GM21447 (cell line): ENCODE measurements around the gene PCED1B.
"Not testable (repeated sequence)": the region's sequence is repeated elsewhere in the genome, so short reads cannot be mapped to it uniquely, and the experiment has no call there.

ENCODE experiments used
- ATAC-seq: cut with Tn5 transposase; IDR thresholded peaks from one replicate; pipeline ENCODE4 v1.9.1; 2021; ENCODE audit not compliant: unreplicated experiment

PCED1B gene

DNA sequence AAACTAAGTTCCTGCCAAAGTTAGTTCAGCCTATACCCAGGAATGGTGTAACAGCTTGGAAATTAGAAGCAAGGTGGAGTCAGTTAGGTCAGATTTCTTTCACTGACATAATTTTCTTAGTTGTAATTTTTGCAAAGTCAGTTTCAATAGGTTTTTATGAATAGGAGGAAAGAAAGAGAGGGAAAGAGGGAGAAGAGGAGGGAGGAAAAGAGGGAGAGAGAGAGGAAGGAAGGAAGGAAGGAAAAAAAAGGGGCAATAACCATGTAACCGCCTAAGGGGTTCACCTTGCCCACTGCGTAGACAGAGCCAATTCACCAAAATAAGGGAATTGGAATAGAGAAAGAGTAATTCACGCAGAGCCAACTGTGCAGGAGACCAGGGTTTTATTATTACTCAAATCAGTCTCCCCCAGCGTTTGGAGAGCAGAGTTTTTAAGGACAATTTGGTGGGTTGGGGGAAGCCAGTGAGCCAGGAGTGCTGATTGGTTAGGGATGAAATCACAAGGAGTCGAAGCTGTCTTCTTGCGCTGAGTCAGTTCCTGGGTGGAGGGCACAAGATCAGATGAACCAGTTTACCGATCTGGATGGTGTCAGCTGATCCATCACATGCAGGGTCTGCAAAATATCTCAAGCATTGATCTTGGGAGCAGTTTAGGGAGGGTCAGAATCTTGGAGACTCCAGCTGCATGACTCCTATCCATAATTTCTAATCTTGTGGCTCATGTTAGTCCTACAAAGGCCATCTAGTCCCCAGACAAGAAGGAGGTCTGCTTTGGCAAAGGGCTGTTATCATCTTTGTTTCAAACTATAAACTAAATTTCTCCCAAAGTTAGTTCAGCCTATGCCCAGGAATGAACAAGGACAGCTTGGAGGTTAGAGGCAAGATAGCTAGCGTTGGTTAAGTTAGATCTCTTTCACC lies 126.4 kb downstream of the PCED1B start:
- ATAC-seq: no peak

DNA sequence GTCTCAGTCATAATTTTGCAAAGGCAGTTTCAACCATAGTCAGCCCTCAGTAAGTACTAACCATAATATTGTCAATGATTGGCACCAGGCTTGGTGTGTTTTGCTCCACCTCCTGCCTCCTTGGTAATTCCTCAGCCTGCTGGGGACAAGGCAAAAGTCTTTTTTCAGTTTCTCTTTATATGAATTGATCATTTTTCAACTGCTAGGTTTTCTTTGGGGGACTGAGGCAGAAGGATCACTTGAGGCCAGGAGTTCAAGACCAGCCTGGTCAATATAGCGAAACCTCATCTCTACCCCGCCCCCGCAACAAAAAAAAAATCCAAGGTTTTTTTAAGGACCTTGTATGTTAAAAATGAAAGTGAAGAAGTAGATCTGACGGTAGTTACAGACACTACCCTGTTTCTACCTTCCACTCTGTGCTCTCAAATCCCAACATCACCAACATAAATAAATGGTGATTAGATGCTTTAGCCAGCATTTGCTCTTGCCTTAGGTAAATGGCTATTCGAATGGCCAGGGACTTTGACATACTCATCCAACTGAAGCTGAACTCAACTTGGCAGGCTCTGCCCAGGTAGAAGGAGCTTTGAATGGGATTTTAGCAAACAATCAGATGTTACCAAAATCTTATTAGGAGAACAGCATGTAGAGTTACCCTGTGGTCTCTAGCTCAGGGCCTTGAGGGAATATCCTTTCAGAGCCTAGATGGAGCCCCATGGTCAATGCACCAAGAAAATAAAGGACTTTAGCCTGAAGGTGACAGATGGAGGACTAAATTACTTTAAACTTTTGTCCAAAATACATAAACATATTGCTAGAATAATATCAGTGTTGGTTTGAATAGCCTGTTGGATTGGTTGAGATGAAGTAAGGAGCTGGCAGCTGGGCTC lies 127.3 kb downstream of the PCED1B start:
- ATAC-seq: no peak

DNA sequence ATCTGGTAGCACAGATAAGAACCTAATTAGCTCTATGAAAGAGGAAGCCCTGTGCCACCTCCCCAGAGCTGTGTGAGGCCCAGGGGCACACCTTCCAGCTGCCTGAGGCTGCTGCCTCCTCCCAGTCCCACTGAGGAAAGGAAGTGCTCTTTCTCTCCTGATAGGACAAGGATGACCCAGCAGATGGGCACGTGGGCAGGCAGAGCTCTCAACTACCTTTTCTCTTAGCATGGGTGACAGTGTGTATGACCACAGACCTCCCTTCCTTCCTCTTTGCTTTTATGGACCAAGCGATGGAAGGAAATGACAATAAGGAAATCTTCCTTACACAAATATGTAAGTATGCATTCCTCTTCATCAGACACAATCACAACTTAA lies 127.9 kb downstream of the PCED1B start:
- peak; percentile 65 for ATAC-seq

DNA sequence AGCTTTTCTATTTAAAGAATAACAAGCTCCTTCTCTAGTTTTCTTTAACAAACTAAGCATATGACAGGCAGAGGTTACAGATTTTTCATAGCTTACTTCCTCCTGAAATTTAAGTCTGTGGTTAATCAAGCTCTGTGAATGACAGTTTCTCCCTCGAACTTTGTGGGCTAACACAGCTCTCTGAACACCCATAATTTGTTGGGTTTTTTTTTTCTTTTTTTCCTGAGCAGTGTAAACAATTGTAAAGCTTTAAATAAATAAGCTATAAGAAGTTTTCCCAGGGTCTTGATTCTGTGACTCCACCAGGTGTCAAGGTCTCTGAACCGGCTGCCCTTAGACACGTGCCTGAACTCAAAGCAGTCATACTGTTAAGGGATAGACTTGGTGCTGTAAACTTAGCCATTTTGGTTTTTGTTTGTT lies 128.4 kb downstream of the PCED1B start:
- peak; percentile 72 for ATAC-seq

DNA sequence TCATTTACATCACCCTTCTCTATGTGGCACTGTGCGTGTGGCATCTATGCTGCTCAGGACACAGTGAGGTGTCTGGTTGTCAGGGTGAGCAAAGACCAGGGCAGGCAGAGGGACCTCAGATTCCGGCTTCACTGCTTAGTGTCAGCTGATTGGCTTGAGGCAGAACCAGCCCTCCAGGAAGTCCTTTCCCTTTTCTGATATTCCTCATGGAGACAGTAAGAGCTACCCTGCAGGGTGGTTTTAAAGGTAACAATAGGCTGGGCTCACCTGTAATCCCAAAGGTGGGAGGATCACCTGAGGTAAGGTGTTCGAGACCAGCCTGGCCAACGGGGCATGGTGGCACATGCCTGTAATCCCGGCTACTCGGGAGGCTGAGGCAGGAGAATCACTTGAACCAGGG lies 129.6 kb downstream of the PCED1B start:
- no peak for ATAC-seq

DNA sequence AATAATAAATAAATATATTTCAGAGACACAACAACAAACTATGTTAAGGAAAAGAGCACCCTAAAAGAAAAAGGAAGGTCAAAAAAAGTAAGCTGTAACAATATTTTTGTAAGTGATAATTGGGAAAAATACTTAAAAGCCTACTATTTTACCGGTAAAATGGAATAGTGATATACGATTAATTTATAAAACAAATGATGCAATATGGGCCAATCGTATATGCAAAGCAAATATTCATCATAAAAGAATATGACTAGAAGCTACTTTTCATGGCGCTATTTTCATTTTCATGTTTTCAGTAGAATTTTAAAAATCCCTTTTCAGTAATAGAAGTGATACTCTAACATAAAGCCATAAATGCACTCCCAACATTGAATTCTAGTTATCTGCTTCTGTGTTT lies 131.4 kb downstream of the PCED1B start:
- ATAC-seq: no peak

DNA sequence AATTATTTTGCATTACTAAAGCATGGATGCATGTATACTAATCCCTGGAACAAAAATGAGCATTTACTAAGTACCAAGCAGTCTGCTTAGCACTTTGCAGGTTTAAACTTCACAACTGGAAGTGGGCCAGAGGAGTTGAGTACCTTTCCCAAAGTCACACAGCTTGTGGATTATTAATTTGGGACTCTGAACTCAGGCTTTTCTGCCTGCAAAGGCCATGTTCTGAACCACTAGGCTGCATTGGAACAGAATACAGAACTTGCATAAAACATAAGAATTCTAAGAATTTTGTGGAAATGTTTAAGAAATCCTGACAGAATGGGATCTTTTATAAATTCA lies 133.2 kb downstream of the PCED1B start:
- ATAC-seq: no peak

DNA sequence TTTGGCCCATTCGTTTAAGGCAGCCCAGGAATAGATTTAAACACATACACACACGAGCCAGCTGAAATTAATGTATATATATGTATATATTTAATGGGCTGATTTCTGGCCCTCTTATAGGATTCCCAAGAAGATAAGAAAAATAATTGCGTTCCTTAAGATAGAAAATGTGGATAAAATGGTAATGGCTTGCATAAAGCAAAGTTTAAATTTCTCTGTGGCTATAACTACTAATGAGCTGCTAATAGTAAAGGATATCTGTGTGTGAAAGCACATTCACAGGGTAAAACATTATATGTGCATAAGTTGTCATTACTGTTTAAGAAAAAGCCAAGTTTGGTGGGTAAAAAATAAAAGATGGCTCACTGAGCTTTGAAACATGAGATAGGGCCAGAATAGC lies 134.0 kb downstream of the PCED1B start:
- ATAC-seq: no peak

DNA sequence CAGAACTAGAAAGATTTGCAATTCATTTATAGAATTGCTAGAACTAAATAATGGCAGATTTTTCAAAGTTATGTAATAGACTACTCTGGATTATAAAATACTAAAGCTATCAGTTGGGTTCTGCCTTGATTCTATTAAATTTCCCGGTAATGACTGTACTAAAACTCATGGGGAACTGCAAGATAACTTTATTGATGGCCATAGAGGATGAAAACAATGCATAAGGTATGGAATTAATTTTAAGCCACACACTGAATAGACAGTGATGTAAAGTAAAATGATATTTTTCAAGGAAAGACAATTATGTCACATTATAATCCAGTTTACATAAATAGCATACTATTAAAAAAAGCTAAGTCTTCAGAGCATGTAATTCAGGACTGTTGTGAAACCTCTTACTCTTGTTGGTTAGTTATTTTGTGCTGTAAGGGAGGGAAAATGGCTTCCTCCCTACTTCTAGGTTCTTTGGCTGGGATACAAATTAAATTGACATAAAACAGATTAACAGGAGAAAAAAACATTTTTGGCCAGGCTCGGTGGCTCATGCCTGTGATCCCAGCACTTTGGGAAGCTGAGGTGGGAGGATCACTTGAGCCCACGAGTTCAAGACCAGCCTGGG lies 134.7 kb downstream of the PCED1B start:
- no peak for ATAC-seq

DNA sequence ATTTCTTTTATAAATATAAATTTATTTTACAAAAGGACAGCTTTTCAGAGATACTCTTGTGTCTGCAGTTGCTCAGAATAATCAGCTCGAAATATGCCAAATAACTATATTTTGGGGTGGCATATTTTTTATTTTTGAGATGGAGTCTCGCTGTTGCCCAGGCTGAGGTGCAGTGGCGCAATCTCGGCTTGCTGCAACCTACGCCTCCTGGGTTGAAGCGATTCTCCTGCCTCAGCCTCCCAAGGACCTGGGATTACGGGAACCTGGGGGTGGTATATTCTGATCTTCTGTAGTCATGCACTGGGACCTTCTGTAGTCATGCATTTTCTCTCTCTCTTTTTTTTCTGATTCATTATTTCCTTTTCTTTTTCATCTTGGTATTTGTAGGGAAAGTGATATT lies 135.3 kb downstream of the PCED1B start:
- ATAC-seq: no peak

DNA sequence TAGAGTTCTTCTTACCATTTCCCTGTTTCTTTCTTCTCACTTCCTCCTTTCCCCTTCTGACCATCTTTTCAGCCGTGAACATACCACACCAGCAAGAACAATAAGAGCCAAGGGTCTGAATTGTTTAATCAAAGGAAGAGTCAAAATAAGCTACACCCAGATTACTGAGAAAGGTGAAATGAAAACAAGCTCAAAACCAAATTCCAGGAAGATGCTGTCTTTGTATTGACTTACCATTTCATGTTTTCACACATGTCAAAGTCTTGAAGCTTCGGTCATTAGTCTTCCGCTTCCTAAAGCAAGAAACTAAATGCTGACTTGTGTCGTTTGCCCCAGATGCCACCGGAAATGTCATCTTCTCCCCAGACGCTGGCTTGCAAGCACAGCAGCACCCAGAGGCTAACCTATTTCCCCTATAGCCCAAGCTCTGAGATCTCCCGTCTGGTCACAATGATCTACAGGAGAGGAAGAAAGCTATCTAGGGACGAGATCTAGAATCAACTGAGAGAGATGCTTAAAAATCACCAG lies 136.8 kb downstream of the PCED1B start:
- ATAC-seq: peak; percentile 77

DNA sequence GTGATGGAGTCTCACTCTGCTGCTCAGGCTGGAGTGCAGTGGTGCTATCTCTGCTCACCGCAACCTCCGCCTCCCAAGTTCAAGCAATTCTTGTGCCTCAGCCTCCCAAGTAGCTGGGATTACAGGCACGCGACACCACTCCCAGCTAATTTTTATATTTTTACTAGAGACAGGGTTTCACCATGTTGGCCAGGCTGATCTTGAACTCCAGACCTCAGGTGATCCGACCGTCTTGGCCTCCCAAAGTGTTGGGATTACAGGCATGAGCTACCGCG lies 138.1 kb downstream of the PCED1B start:
- not testable (repeated sequence) for ATAC-seq

DNA sequence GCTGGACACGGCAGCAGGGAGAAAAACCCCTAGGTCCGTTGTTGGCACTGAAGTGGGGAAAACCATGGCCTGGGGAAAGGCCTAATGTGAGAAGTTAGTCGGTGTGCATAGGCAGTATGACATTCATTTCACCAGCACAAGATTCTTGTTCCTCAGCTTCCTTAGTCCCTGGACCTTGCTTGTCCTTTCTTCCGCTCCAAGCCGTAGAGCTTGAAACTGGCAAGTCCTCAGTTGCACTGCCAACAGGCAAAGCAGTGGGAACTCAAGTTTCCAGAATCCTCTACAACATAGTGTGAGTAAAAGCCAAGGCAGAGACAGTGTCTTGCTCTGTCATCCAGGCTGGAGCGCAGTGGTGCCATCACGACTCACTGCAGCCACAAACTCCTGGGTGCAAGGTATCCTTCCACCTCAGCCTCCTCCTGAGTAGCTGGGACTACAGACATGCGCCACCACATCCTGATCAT lies 138.8 kb downstream of the PCED1B start:
- no peak for ATAC-seq

DNA sequence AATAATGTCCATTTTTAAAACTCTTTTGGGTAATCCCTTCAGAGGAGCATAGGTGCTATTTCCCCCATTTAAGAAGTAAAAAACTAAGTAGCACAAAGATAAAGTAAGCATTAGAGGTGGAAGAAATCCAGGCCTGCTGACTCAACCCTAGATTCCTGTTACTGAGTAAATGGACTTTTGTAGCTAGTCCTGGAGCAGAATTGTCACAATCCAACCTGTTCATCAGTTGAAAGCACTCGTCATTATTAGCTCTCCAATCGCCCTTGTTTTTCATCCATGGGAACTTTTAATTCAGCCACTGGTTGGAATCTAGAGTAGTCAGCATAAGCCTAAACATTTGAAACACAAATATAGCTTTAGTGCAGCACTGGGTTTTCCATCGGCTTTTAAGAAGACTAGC lies 139.8 kb downstream of the PCED1B start:
- no peak for ATAC-seq

DNA sequence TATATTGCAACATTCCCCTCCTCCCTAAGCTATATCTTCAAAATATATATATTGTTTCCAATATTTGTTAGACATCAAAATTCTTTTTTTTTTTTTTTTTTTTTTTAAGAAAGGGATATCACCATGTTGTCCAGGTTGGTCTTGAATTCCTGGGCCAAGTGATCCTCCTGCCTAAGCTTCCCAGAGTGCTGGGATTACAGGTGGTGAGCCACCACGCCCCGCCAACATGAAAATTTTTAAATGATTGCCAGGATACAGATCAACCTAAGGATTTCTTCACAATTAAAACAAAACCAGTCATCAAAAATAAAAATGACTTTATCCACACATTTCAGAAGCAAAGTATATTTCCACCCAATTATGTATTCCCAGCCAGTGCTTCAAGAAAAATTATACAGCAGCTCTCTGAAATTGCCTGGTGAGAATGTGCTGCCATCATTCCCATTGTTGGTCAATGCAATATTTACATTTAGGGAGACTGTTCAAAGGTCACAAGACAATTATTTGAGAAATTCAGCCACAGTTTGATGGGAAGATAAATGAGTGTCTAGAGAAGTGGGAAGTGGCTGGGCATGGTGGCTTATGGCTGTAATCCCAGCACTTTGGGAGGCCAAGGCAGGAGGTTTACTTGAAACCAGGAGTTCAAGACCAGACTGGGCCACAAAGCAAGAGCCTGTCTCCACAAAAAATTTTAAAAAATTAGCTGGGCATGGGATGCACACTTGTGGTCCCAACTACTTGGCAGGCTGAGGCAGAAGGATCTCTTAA lies 142.0 kb downstream of the PCED1B start:
- no peak for ATAC-seq

DNA sequence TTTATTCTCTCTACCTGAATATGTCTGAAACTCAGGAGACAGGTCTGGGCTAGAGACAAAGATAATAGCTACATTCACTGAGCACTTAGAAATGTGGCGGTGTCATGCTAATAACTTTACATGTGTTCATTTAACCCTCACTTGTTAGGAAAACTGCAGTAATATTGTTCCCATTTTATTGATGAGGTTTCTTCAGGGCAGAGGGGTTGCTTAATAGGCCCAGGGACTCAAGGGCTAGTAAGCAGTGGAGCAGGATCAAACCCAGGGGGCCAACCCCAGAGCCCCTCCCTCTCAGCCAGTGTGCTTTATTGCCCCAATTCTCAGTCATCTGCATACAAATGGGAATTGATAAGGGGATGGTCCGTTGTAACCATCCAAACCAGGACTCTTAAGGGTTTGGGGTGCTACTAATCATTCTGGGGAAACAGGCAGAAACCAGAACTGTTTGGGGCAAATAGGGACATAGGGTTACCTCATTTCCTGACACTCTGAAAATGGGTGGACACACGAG lies 143.2 kb downstream of the PCED1B start:
- no peak for ATAC-seq

DNA sequence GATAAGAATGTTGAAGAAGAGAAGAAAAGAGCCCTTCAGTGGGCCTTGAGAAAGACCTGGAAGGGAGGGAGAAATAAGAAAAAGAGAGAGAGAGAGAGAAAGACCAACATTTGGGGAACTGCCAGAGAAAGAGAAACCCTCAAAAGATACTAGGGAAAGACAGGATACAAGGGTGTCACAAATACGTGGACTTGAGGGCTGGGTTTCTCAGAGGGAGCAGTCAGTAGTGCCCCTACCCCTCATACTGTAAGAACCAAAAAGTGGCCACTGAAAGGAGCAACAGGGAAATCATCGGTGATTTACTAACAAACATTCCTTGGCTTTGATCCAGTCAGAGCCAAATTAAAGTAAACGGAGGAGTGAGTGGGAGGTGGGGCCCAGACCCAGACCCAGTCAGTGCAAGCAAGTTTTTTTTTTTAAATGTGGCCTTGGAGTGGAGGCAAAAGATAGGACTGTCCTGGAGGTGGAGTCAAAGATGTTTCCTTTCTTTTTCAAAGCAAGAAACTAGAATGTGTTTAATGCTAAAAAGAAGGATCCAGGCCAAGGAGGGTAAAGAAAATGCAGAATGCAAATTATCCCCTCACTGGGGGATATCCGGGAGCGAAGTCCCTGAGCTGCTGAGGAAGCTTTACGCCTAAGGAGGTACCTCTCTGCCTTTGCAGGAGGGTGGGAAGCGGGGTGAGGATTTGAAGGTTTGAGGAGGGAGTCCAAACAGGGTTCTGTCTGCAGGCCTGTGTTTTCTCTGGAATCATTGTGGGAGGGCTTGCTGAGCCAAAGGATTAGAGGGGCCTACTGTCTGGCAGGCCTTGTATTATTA lies 143.8 kb downstream of the PCED1B start:
- ATAC-seq: no peak

DNA sequence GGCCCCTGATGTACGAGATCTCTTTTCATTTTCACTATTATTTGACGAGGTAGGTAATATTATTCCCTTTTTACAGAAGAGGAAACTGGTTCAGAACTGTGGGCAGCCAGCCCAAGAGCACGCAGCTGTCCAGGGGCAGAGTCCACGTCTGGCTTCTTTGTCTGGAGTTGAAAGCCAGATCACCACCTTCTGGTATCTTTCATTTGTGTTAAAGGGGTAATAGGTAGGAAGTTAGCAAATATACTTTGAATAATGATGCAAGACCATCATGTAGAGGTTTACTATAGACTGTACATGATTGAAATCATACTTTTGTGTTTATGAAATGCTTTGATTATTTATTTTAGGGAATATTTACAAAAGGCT lies 144.4 kb downstream of the PCED1B start:
- ATAC-seq: no peak

DNA sequence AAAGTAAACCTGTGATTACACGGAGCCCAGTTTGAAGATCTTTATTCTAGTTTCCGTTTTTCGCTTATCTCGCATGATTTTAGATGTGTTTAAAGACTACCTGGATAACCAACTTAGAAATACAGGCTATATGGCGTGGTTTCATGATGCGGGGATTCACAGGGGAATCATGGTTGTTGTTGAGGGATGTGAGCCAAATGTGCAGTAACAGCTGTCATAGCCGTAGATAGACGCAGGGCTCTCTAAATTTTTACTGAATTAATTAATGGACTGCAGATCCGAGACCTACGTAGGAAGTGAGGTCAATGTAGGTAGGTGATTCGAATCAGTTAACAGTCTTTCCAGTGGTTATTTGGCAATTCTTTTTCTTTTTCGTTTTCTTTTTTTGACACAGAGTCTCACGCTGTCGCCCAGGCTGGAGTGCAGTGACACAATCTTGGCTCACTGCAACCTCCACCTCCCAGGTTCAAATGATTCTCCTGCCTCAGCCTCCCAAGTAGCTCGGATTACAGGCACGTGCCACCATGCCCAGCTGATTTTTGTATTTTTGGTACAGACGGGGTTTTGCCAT lies 145.2 kb downstream of the PCED1B start:
- ATAC-seq: no peak
